NCI-H2196 (cell line): ENCODE measurements around the gene HLA-DQB1.
"Not testable (repeated sequence)": the region's sequence is repeated elsewhere in the genome, so short reads cannot be mapped to it uniquely, and the experiment has no call there.

ENCODE experiments used
- DNase-seq: peaks from one replicate; lab custom pipeline; 2025; ENCODE audit not compliant: unreplicated experiment; lab: John Stamatoyannopoulos, UW

HLA-DQB1 gene

GRCh38 chr6:32666420-32667300 is at the start of gene HLA-DQB1:
Gene HLA-DQB1 (minus strand): TSS chr6:32666657. CDS start chr6:32666607, 50 bp downstream.
- DNase-seq: peak; percentile 18

DNA sequence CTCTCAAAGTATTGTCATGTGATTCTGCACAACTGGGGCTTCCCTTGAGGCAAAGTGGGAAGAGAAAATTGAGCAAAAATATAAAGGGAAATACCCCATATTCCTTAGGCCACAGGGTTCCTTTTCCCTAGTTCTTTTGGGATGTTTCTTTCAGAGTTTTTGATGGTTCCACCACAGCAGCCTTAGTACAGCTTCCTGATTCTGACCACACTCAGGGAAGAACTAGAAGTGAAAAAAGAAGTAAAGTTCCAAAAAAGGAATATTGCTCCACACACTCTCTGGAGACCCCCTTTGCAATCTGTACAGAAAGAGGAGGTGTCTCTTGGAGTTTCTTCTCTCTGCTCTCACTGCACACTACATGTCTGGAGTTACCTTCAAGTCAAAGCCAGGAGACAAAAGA is 46.8 kb upstream of the HLA-DQB1 start:
- DNase-seq: no peak

DNA sequence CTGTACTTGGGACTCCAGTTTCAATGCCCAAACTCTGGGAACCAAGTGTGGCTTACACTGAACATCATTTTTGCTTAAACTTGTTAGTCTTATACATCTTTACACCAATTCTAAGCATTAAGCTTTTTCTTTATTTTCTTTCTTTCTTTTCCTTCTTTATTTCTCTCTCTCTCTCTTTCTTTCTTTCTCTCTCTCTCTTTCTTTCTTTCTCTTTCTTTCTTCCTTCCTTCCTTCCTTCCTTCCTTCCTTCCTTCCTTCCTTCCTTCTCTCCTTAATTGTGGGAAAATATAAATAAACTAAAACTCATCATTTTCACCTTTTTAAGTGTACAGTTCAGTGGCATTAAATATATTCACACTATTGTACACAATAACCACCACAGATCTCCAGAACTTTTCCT is 43.2 kb upstream of the HLA-DQB1 start:
- no peak for DNase-seq

DNA sequence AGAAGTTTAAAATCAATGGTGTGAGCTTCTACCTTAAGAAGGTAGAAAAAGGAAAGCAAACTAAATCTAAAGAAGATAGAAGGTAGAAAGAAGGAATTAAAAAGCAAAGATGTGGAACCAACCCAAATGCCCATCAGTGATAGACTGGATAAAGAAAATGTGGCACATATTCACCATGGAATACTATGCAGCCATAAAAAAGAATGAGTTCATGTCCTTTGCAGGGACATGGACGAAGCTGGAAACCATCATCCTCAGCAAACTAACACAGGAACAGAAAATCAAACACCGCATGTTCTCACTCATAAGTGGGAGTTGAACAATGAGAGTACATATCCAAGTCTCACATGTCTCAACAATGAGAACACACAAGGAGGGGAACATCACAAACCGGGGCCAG is 38.7 kb upstream of the HLA-DQB1 start:
- not testable (repeated sequence) for DNase-seq

DNA sequence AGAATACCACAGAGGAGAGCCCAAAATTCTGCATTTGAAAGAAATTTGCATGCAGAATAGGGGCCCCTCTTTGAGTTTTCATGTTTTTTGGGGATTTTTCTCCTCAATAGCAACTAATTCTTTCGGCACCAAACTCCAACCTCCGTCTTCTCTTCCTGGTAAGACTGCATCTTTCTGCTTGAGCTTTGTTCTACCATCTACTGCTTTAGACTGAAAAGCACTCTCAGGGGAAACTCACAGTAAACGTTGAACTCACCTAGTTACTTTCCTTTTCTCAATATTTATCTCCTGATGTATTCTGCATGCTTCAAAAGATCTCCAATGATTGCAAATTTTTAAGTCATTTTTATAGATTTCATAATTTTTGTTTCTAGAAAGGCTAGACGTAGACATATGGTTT is 36.9 kb upstream of the HLA-DQB1 start:
- DNase-seq: no peak

DNA sequence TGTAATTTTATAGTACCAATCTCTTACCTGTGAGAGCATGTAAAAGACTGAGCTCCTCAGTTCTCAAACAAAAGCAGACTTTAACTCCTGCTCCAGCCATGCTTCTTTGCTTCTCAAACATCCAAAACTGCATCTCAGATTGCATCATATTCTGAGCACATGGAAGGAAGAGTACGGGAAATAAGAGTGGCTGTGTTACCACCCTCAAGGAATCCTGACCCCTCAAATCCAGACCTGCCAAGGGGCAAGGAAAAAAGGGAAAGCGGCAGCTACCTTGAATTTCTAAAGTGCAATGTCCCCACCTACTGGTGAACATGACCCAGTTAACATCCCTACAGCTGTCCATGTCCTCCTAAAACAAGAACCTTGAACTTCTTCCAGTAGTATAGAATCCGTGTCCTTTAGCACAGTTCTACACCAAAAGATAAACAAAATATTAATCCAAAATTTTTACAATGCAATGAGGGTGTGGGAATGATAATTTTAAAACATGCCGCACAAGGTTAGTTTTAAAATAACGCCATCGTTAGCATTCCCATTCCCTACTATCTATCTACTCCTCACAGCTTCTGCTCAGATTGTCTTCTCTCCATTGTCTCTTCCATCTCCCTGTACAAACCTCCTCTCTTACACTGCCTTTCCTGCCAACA is 34.1 kb upstream of the HLA-DQB1 start:
- peak; percentile 41 for DNase-seq

GRCh38 chr6:32697031-32697430 is 30.6 kb upstream of the HLA-DQB1 start:
- DNase-seq: no peak

DNA sequence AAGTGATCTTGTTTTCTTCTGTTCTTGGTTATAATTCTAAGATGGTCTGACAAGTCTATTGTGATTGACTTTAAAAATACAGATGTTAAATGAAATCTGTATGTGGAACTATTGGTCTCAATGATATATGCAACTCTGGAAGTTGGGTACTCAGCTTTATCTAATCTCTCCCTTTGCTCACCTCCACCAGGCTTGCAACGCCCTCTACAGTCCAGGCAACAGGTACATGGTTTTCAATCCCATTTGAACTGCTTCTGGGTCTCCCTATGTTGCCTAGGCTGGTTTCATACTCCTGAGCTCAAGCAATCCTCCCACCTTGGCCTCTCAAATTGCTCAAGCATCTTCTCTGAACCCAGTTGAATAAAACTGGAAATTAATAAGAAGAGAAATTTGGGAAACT is 25.6 kb upstream of the HLA-DQB1 start:
- DNase-seq: no peak

DNA sequence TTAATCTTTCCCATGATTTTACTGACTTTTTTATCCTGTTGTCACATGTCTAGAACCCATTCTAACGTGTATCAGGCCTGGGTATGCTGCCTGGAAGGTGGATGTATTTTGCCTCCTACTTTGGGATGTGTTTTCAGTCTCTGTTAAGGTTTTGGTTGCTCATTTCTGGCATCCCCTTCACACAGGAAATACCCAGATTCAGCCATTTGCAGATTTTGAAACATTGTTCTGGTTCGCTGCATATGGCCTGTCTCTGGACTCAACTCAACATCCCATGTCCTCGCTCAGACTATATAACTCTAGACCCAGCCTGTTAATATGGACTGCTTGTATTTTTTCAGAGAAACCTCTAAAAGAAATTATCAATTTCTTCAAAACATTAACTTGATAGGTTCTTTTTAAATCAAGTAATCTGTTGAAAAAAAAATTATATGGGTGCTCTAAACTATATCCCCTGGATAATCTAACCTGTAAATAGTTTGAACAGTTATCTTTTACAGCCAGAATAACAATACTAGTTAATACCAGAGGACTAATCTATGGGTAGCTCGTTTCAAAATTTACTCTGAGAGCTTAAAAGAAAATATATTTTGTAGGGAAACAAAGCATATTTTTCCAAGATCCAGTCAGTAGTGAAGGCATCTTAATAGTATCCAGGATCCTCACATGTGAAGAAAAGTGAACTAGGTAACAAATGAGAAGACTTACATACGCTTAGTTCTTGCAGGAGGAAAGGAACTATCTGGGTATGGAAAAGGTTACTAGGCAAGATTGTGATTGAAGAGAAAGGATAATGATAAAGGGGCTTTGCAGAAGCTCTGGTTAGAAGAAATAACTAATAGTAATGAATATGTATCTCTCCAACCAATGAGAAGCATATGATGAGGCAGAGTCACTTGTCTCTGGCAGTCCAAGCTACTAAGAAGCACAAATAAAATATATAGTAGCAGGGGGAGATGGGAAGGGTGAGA is 23.4 kb upstream of the HLA-DQB1 start:
- no peak for DNase-seq

DNA sequence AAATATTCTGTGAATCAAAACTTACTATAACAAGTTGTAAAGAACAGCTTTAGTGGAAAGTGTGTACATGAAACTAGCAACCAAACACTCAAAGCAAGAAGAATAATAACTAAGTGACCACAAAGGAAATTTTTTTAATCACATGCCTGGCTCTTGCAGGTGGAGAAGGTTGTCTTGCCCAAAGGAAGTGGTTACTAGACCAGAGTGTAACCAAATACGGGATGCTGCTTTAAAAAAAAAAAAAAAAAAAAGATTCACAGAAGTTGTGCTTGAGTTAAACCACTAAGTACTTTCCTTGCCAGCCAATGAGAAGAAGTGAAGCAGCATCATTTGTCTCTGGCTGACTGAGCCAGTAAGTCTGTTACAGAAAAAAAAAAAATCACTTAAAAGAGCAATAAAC is 19.1 kb upstream of the HLA-DQB1 start:
- no peak for DNase-seq

GRCh38 chr6:32684246-32684645 is 17.8 kb upstream of the HLA-DQB1 start:
- no peak for DNase-seq

- DNase-seq: no peak
Measured at GRCh38 chr6:32680055-32680454, 13.6 kb upstream of the HLA-DQB1 start.

DNA sequence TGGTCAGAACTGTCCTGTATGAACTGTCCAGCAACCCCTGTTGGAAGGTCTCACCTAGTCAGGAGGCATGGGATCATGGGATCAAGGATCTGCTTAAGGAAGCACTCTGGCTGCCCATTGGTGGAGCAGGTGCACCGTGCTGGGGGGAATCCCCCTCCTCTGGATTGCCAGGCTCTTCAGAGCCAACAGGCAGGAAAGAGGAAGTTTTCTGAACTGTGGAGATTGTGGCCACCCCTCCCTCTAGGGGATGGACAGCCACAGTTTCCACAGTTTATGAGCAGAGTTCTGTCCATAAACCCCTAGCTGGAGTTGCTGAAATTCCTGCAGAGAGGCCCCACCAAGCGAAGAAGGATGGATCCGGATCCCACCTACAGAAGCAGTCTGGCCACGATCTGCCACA is 13.0 kb upstream of the HLA-DQB1 start:
- no peak for DNase-seq

- DNase-seq: not testable (repeated sequence)
Measured at GRCh38 chr6:32674123-32674522, 7.7 kb upstream of the HLA-DQB1 start.

DNA sequence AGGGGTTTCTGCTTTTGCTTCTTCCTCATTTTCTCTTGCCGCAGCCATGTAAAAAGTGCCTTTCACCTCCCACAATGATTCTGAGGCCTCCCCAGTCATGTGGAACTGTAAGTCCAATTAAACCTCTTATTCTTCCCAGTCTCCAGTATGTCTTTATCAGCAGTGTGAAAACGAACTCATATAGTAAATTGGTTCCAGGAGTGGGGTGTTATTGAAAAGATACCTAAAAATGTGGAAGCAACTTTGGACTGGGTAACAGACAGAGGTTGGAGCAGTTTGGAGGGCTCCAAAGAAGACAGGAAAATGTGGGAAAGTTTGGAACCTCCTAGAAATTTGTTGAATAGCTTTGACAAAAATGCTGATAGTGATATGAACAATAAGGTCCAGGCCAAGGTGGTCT is 5.5 kb upstream of the HLA-DQB1 start:
- not testable (repeated sequence) for DNase-seq

GRCh38 chr6:32669893-32670292 is 3.4 kb upstream of the HLA-DQB1 start:
- DNase-seq: no peak

DNA sequence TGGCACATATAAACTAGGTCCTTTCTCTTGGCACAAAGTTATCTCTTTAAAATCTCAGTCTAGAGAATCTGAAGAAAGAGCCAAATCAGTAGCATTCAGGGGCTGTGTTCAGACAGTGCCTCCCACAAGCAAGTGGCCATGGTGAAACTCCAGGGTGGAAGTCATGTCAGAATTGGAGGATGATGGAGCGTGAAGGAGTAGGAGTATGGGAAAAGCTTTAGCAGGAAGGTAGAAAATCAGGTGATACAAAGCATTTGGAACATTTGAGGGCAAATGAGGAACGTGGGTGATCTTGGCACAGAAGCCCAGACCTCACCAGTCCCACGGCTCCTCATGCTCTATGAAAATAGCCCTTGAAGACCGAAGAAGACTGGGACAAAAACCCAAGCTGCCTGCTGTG is 2.8 kb upstream of the HLA-DQB1 start:
- DNase-seq: no peak

- DNase-seq: peak; percentile 3
Measured at GRCh38 chr6:32668226-32668747, 1.8 kb upstream of the HLA-DQB1 start.

GRCh38 chr6:32665661-32666060 is 796 bp downstream of the HLA-DQB1 start:
- no peak for DNase-seq

DNA sequence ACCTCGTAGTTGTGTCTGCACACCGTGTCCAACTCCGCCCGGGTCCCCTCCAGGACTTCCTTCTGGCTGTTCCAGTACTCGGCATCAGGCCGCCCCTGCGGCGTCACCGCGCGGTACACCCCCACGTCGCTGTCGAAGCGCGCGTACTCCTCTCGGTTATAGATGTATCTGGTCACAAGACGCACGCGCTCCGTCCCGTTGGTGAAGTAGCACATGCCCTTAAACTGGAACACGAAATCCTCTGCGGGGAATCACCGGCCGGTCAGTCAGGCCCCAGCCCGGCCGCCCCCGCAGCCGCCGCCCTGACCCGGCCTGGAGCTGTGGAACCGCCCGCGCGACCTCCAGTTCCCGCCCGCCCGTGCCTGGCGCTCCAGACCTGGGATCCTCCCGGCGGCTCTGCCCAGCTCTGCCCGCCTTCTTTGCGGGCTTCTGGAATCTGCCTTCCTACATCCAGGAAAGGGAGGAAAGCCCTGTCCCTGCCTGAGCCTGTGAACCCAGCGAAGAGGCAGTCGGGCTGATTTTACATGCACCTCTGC is 1.6 kb downstream of the HLA-DQB1 start:
- no peak for DNase-seq

DNA sequence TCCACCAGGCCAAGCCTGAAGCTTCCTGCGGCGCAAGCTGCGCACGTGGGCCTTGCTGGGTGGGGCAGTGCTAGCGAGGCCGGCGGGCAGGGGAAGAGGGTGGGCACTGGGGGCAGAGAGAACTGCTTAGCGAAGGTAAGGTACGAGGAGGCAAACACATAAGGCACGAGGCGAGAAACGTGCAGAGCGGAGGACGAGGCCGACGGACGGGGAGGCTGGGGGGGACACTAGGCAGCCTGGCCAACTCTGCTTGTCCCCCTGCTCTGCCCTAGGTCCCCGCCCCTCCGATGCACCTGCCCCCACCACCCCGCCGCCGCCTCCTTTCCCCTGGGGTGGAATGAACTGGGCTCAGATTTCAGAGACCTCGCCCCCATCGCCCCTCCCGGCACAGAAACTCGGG is 2.1 kb downstream of the HLA-DQB1 start:
- no peak for DNase-seq
